Measurements from ENCODE around the gene LPGAT1. TPM values are rescaled to one million over a fixed set of nuclear protein-coding genes. Genes with fewer than 3 reads are reported as not detected.
"Not testable (repeated sequence)": the region's sequence is repeated elsewhere in the genome, so short reads cannot be mapped to it uniquely, and the experiment has no call there.

The LPGAT1 gene
- total RNA-seq, 1 donor from 2014 or later = 34.7 TPM

- H3K27ac Mint-ChIP-seq (ENCODE audit: unreplicated experiment) = no peak overlapping the region
- H3K4me1 Mint-ChIP-seq (ENCODE audit: unreplicated experiment) = no peaks in the 10 kb centered on the region
- no peak overlapping the region for H3K4me3 Mint-ChIP-seq (ENCODE audit: unreplicated experiment)
- no peaks in the 10 kb centered on the region for H3K27me3 Mint-ChIP-seq (ENCODE audit: unreplicated experiment)
- no peaks in the 10 kb centered on the region for H3K9me3 Mint-ChIP-seq (ENCODE audit: unreplicated experiment)
- DNase-seq (ENCODE audit: low spot score) = no peak
- peaks cover 3% of the 10 kb centered on the region for H3K36me3 Mint-ChIP-seq (ENCODE audit: low read depth, unreplicated experiment)
- TF ChIP-seq, protein P1, sequence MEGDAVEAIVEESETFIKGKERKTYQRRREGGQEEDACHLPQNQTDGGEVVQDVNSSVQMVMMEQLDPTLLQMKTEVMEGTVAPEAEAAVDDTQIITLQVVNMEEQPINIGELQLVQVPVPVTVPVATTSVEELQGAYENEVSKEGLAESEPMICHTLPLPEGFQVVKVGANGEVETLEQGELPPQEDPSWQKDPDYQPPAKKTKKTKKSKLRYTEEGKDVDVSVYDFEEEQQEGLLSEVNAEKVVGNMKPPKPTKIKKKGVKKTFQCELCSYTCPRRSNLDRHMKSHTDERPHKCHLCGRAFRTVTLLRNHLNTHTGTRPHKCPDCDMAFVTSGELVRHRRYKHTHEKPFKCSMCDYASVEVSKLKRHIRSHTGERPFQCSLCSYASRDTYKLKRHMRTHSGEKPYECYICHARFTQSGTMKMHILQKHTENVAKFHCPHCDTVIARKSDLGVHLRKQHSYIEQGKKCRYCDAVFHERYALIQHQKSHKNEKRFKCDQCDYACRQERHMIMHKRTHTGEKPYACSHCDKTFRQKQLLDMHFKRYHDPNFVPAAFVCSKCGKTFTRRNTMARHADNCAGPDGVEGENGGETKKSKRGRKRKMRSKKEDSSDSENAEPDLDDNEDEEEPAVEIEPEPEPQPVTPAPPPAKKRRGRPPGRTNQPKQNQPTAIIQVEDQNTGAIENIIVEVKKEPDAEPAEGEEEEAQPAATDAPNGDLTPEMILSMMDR (IDR thresholded peaks at IDR 0.05; ENCODE audit: unreplicated experiment) = no peak
Measured at GRCh38 chr1:211874521-211875347, 44.2 kb upstream of the LPGAT1 start.

GRCh38 chr1:211873731-211874130, 43.2 kb upstream of the LPGAT1 start:
- not testable (repeated sequence) for H3K27me3 Mint-ChIP-seq (ENCODE audit: unreplicated experiment); H3K4me3 Mint-ChIP-seq (ENCODE audit: unreplicated experiment); H3K36me3 Mint-ChIP-seq (ENCODE audit: low read depth, unreplicated experiment); DNase-seq (ENCODE audit: low spot score); H3K4me1 Mint-ChIP-seq (ENCODE audit: unreplicated experiment); H3K27ac Mint-ChIP-seq (ENCODE audit: unreplicated experiment); H3K9me3 Mint-ChIP-seq (ENCODE audit: unreplicated experiment)

- Mint-ChIP-seq H3K27ac (ENCODE audit: unreplicated experiment) (no peak overlapping the region), H3K9me3 (ENCODE audit: unreplicated experiment) (no peaks in the 10 kb centered on the region), H3K4me3 (ENCODE audit: unreplicated experiment) (no peak overlapping the region), H3K4me1 (ENCODE audit: unreplicated experiment) (no peaks in the 10 kb centered on the region), H3K27me3 (ENCODE audit: unreplicated experiment) (no peaks in the 10 kb centered on the region), H3K36me3 (ENCODE audit: low read depth, unreplicated experiment) (peaks cover 3% of the 10 kb centered on the region)
- TF ChIP-seq, protein P1 (IDR thresholded peaks at IDR 0.05; ENCODE audit: unreplicated experiment) = no peak
- no peak for DNase-seq (ENCODE audit: low spot score)
Measured at GRCh38 chr1:211870156-211870555, 39.6 kb upstream of the LPGAT1 start.

- TF ChIP-seq, protein P1 (IDR thresholded peaks at IDR 0.05; ENCODE audit: unreplicated experiment) = no peak
- Mint-ChIP-seq H3K27me3 (ENCODE audit: unreplicated experiment) (no peaks in the 10 kb centered on the region), H3K36me3 (ENCODE audit: low read depth, unreplicated experiment) (no peaks in the 10 kb centered on the region), H3K4me1 (ENCODE audit: unreplicated experiment) (no peaks in the 10 kb centered on the region), H3K4me3 (ENCODE audit: unreplicated experiment) (no peak overlapping the region), H3K9me3 (ENCODE audit: unreplicated experiment) (no peaks in the 10 kb centered on the region), H3K27ac (ENCODE audit: unreplicated experiment) (no peak overlapping the region)
- DNase-seq (ENCODE audit: low spot score) = no peak
Measured at GRCh38 chr1:211865180-211865579, 34.6 kb upstream of the LPGAT1 start.

DNA sequence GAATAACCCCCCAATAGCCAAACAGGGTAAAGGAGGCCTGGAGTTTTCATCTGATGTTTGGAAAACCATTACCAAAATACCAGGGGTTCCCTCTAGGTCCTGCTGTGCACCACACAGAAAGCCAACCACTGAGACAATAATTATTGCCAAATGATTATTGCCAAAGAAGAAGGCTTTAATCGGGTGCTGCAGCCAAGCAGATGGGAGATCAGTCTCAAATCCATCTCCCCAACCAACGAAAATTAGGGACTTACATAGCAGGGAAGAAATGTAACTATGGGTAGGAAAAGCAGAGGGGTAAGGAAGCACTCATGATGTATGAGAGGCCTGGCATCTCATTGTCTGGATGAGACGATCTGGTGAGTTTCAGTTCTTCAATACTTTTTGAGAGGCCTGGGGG, 28.8 kb upstream of the LPGAT1 start:
- Mint-ChIP-seq H3K4me1 (ENCODE audit: unreplicated experiment) (no peaks in the 10 kb centered on the region), H3K4me3 (ENCODE audit: unreplicated experiment) (no peak overlapping the region), H3K36me3 (ENCODE audit: low read depth, unreplicated experiment) (peaks cover 3% of the 10 kb centered on the region), H3K27ac (ENCODE audit: unreplicated experiment) (no peak overlapping the region), H3K9me3 (ENCODE audit: unreplicated experiment) (peaks cover 8% of the 10 kb centered on the region), H3K27me3 (ENCODE audit: unreplicated experiment) (peaks cover 5% of the 10 kb centered on the region)
- no peak for DNase-seq (ENCODE audit: low spot score)
- TF ChIP-seq, protein P1 (IDR thresholded peaks at IDR 0.05; ENCODE audit: unreplicated experiment) = no peak

Measured in endothelial cell (in vitro differentiated cells).